ENCODE data around the gene GDF7. TPM values are rescaled to one million over a fixed set of nuclear protein-coding genes. Genes with fewer than 3 reads are reported as not detected.

The GDF7 gene
- polyA plus RNA-seq, 1 donor (not counting 4 experiments of a cell fraction or from before 2014, with no cell fraction given): not detected

DNA sequence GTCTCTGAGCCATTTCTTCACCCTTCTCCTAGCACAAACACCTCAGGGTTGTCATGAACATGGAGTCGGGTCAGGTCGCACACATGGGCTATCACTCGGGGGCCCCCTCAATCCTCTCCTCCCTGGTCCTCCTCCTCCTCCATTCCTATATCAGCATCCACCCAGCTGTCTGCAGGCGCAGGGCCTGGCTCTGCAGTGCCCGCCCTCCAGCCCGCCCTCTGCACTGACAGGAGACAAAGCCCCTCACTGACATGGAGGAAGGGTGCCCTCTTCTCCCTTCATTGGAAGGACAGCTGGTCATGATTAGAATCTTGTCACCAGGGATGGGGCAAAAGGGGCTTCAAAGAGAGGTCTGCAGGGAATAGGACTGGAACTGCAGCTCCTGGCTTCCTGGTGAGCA, 37.8 kb upstream of the GDF7 start:
- peaks cover 0 to 20% of the 10 kb centered on the region in 2 experiments for H3K36me3 ChIP-seq (ENCODE audit: control insufficient read depth in 2 of 2, extremely low read depth in 1 of 2, insufficient read depth in 2 of 2, low read length in 2 of 2)
- no peaks in the 10 kb centered on the region for H3K9me1 ChIP-seq (ENCODE audit: control insufficient read depth, extremely low read depth, insufficient read depth, low read length)
- no peak overlapping the region for H2AFZ ChIP-seq (ENCODE audit: control insufficient read depth, low read length)
- H3K9ac ChIP-seq (ENCODE audit: control insufficient read depth, extremely low read depth, insufficient read depth, low read length): no peak overlapping the region
- FAIRE-seq (no peak), DNase-seq (ENCODE audit: low read depth, low spot score) (no peak)
- H3K79me2 ChIP-seq (ENCODE audit: control insufficient read depth, insufficient read depth, low read length): no peaks in the 10 kb centered on the region
- H3K4me2 ChIP-seq (ENCODE audit: control insufficient read depth, extremely low read depth, insufficient read depth, low read depth, low read length): no peak overlapping the region
- no peak overlapping the region for H3K27ac ChIP-seq (ENCODE audit: control insufficient read depth, insufficient read depth, low read length)
- peaks cover 3% of the 10 kb centered on the region for H4K20me1 ChIP-seq (ENCODE audit: control insufficient read depth, extremely low read depth, insufficient read depth, low read length)
- H3K4me1 ChIP-seq (ENCODE audit: control insufficient read depth, extremely low read depth, insufficient read depth, low read length): peaks cover 12% of the 10 kb centered on the region
- dilution Hi-C loops (cut with MboI; ENCODE audit: extremely low pct_ligation_motif_present, low sequenced_read_pairs): no loop called here
- no peak for TF ChIP-seq EZH2 (IDR thresholded peaks at IDR 0.05; ENCODE audit: low read length)
- TF ChIP-seq CTCF (optimal IDR thresholded peaks at IDR 0.05 in 1 of 3, IDR thresholded peaks at IDR 0.05 in 1 of 3, conservative IDR thresholded peaks at IDR 0.05 in 1 of 3; ENCODE audit: extremely low read depth in 1 of 3, insufficient read depth in 2 of 3, low read length in 3 of 3): no peak
- H3K4me3 ChIP-seq (ENCODE audit: control insufficient read depth in 2 of 3, extremely low read depth in 1 of 3, insufficient read depth in 2 of 3, low read depth in 1 of 3, low read length in 3 of 3): no peak overlapping the region
- H3K9me3 ChIP-seq (ENCODE audit: control insufficient read depth, low read depth, low read length): no peaks in the 10 kb centered on the region
- H3K27me3 ChIP-seq (ENCODE audit: control insufficient read depth, extremely low read depth, insufficient read depth, low read length): no peaks in the 10 kb centered on the region

DNA sequence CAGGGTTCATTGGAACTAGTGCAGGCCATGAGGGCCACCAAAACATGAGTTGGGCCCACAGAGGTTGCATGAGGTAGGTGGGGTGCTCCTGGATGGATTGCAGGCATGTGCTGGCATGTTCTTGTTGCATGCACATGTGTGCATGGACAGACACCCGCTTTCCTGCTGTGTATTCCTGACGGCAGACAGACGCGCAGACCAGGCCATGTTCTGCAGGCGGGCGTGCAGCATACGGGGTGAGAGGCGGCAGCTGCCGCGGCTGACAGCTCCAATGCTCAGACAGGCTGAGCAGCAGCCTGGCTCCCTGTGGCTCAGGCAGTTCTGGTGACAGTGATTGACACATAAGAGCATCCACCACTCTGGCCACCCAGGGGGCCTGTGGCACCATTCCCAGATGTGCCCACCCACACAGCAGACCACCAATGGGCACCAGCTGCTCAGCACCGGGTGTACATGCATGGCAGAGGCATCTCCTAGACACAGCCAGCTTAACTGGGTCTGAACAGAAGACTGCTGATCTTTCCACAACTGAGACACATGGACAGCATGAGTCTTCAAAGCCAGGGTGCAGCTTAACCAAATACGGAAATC, 37.3 kb upstream of the GDF7 start:
- Histone ChIP-seq H3K9me3 (ENCODE audit: control insufficient read depth, low read depth, low read length) (no peaks in the 10 kb centered on the region), H3K4me3 (ENCODE audit: control insufficient read depth in 2 of 3, extremely low read depth in 1 of 3, insufficient read depth in 2 of 3, low read depth in 1 of 3, low read length in 3 of 3) (no peak overlapping the region), H4K20me1 (ENCODE audit: control insufficient read depth, extremely low read depth, insufficient read depth, low read length) (peaks cover 3% of the 10 kb centered on the region), H3K36me3 (ENCODE audit: control insufficient read depth in 2 of 2, extremely low read depth in 1 of 2, insufficient read depth in 2 of 2, low read length in 2 of 2) (peaks cover 0 to 16% of the 10 kb centered on the region in 2 experiments), H3K4me2 (ENCODE audit: control insufficient read depth, extremely low read depth, insufficient read depth, low read depth, low read length) (no peak overlapping the region), H3K4me1 (ENCODE audit: control insufficient read depth, extremely low read depth, insufficient read depth, low read length) (peaks cover 17% of the 10 kb centered on the region), H3K27me3 (ENCODE audit: control insufficient read depth, extremely low read depth, insufficient read depth, low read length) (no peaks in the 10 kb centered on the region), H3K9ac (ENCODE audit: control insufficient read depth, extremely low read depth, insufficient read depth, low read length) (no peak overlapping the region), H3K79me2 (ENCODE audit: control insufficient read depth, insufficient read depth, low read length) (no peaks in the 10 kb centered on the region), H2AFZ (ENCODE audit: control insufficient read depth, low read length) (no peak overlapping the region), H3K9me1 (ENCODE audit: control insufficient read depth, extremely low read depth, insufficient read depth, low read length) (no peaks in the 10 kb centered on the region), H3K27ac (ENCODE audit: control insufficient read depth, insufficient read depth, low read length) (no peak overlapping the region)
- no peak for DNase-seq (ENCODE audit: low read depth, low spot score)
- FAIRE-seq: no peak
- no peak for TF ChIP-seq CTCF (optimal IDR thresholded peaks at IDR 0.05 in 1 of 3, IDR thresholded peaks at IDR 0.05 in 1 of 3, conservative IDR thresholded peaks at IDR 0.05 in 1 of 3; ENCODE audit: extremely low read depth in 1 of 3, insufficient read depth in 2 of 3, low read length in 3 of 3)
- TF ChIP-seq EZH2 (IDR thresholded peaks at IDR 0.05; ENCODE audit: low read length): no peak
- dilution Hi-C loops (cut with MboI; ENCODE audit: extremely low pct_ligation_motif_present, low sequenced_read_pairs): no loop called here
